ENCODE data around the gene TUBB. TPM values are rescaled to one million over a fixed set of nuclear protein-coding genes. Genes with fewer than 3 reads are reported as not detected.

Gene TUBB
- total and polyA plus RNA-seq, 9 of the 15 experiments (the other 6 are each of a cell fraction or from before 2014, with no cell fraction given) = 971 to 2,870 (median 1,478) TPM

GRCh38 chr6:30685157-30686008 is 34.8 kb upstream of the TUBB start (continued):
- TF ChIP-seq MYBL2 (IDR thresholded peaks at IDR 0.05; ENCODE audit: low read depth) (no peak), MYBL2 (CRISPR knock-in tag; IDR thresholded peaks at IDR 0.05; ENCODE audit: borderline replicate concordance) (no peak), RREB1 (CRISPR knock-in tag; IDR thresholded peaks at IDR 0.05) (peak; percentile 12; the same call in 1 of the 2 replicates), HLTF (IDR thresholded peaks at IDR 0.05) (no peak), ZNF76 (CRISPR knock-in tag; IDR thresholded peaks at IDR 0.05; ENCODE audit: borderline replicate concordance) (no peak), TSC22D4 (tag; IDR thresholded peaks at IDR 0.05) (no peak), PTBP1 (IDR thresholded peaks at IDR 0.05; ENCODE audit: low read depth, low read length) (no peak), KLF10 (CRISPR knock-in tag; IDR thresholded peaks at IDR 0.05) (no peak), SAP30 (IDR thresholded peaks at IDR 0.05; ENCODE audit: borderline replicate concordance, insufficient read depth, low read depth, low read length, poor library complexity, severe bottlenecking) (peak; percentile 25), FUS (optimal IDR thresholded peaks at IDR 0.05; ENCODE audit: low read depth, low read length) (no peak), HSF4 (CRISPR knock-in tag; IDR thresholded peaks at IDR 0.05; ENCODE audit: borderline replicate concordance) (0 out of 2 replicates have a peak, but pooled peaks have one; percentile 39), ZMIZ1 (IDR thresholded peaks at IDR 0.05; ENCODE audit: low read depth in 2 of 2, low read length in 2 of 2) (no peak), ASH1L (IDR thresholded peaks at IDR 0.05; ENCODE audit: borderline replicate concordance, low read depth, partially characterized antibody) (no peak), FOXM1 (IDR thresholded peaks at IDR 0.05; ENCODE audit: low read depth) (no peak), FOXM1 (CRISPR knock-in tag; IDR thresholded peaks at IDR 0.05; ENCODE audit: low read depth) (0 out of 2 replicates have a peak, but pooled peaks have one; percentile 48), ZNF143 (CRISPR knock-in tag; IDR thresholded peaks at IDR 0.05) (no peak), ZFP1 (CRISPR knock-in tag; IDR thresholded peaks at IDR 0.05) (0 out of 2 replicates have a peak, but pooled peaks have one; percentile 43), KLF13 (tag; IDR thresholded peaks at IDR 0.05; ENCODE audit: borderline replicate concordance, low read depth) (no peak), CSDE1 (IDR thresholded peaks at IDR 0.05) (no peak)

All from K562 (cell line).